Activated T-helper 17 cell treated with anti-CD3 and anti-CD28 coated beads, Interleukin-2, amount 50 U/mL, for 72 hours (primary cell): Measurements from ENCODE around the gene ZDHHC24. TPM values are rescaled to one million over a fixed set of nuclear protein-coding genes. Genes with fewer than 3 reads are reported as not detected.
A peak's percentile ranks its signal among the peaks of the same experiment; 100 is the strongest.

Experiments
- ATAC-seq: fragments of 150-1000 bp; cut with Tn5 transposase; replicated peaks from 2 replicates; pipeline ENCODE4 v1.10.0; 2021; ENCODE audit warnings: mild to moderate bottlenecking, moderate library complexity
- H3K27ac Mint-ChIP-seq: one replicate; pipeline ENCODE4 v1.8.0; 2022; ENCODE audit warnings: mixed read lengths
- H3K27me3 Mint-ChIP-seq: one replicate; pipeline ENCODE4 v1.8.0; 2022; ENCODE audit warnings: mixed read lengths
- H3K36me3 Mint-ChIP-seq: one replicate; pipeline ENCODE4 v1.8.0; 2022; ENCODE audit warnings: low read depth, mild to moderate bottlenecking, mixed read lengths
- H3K4me1 Mint-ChIP-seq: one replicate; pipeline ENCODE4 v1.8.0; 2022; ENCODE audit warnings: mixed read lengths
- H3K4me3 Mint-ChIP-seq: one replicate; pipeline ENCODE4 v1.8.0; 2022; ENCODE audit warnings: mild to moderate bottlenecking, mixed read lengths
- H3K9me3 Mint-ChIP-seq: one replicate; pipeline ENCODE4 v1.8.0; 2022; ENCODE audit warnings: mixed read lengths
- total RNA-seq, 2 donors: library from RNA; stranded (reverse); gene quantifications; one replicate each; pipeline ENCODE4 v1.2.3, GENCODE V29; 2022

The ZDHHC24 gene
- total RNA-seq, 2 donors from 2014 or later = 8.7 to 12.6 TPM

- Mint-ChIP-seq H3K4me3 (no peak overlapping the region), H3K9me3 (no peaks in the 10 kb centered on the region), H3K27me3 (no peaks in the 10 kb centered on the region), H3K4me1 (no peaks in the 10 kb centered on the region), H3K36me3 (peaks cover 62% of the 10 kb centered on the region), H3K27ac (peak overlapping the region; percentile 34)
- ATAC-seq = no peak
These were observed 61.0 kb downstream of the ZDHHC24 start for GRCh38 chr11:66484806-66485380.

GRCh38 chr11:66480117-66480938 is 65.5 kb downstream of the ZDHHC24 start, which contains the start of gene DPP3:
Gene DPP3, plus strand, starts transcription at chr11:66480434. Its CDS starts 1,767 bp downstream, at chr11:66482201.
- no peaks in the 10 kb centered on the region for H3K9me3 Mint-ChIP-seq
- no peaks in the 10 kb centered on the region for H3K4me1 Mint-ChIP-seq
- H3K27me3 Mint-ChIP-seq = no peaks in the 10 kb centered on the region
- peak; percentile 97 for ATAC-seq
- peaks cover 22% of the 10 kb centered on the region for H3K36me3 Mint-ChIP-seq
- H3K4me3 Mint-ChIP-seq = peak within 1 kb of the TSS; percentile 86
- H3K27ac Mint-ChIP-seq = peak within 1 kb of the TSS; percentile 85

- Mint-ChIP-seq H3K27ac (peak overlapping the region; percentile 85), H3K4me3 (peak overlapping the region; percentile 86), H3K9me3 (no peaks in the 10 kb centered on the region), H3K4me1 (no peaks in the 10 kb centered on the region), H3K27me3 (no peaks in the 10 kb centered on the region), H3K36me3 (peaks cover 22% of the 10 kb centered on the region)
- ATAC-seq = no peak
These were observed 66.3 kb downstream of the ZDHHC24 start for GRCh38 chr11:66479394-66480116.

GRCh38 chr11:66478729-66479393 is 67.0 kb downstream of the ZDHHC24 start:
- peak overlapping the region; percentile 85 for H3K27ac Mint-ChIP-seq
- no peak for ATAC-seq
- H3K36me3 Mint-ChIP-seq = peaks cover 25% of the 10 kb centered on the region
- H3K4me1 Mint-ChIP-seq = no peaks in the 10 kb centered on the region
- no peaks in the 10 kb centered on the region for H3K9me3 Mint-ChIP-seq
- peak overlapping the region; percentile 86 for H3K4me3 Mint-ChIP-seq
- H3K27me3 Mint-ChIP-seq = no peaks in the 10 kb centered on the region

- H3K27ac Mint-ChIP-seq = no peak overlapping the region
These were observed 68.3 kb downstream of the ZDHHC24 start for GRCh38 chr11:66477263-66478201.

GRCh38 chr11:66476841-66477251 is 69.0 kb downstream of the ZDHHC24 start:
- Mint-ChIP-seq H3K4me1 (no peaks in the 10 kb centered on the region), H3K4me3 (no peak overlapping the region), H3K27ac (peak overlapping the region; percentile 21), H3K36me3 (peaks cover 5% of the 10 kb centered on the region), H3K9me3 (no peaks in the 10 kb centered on the region), H3K27me3 (no peaks in the 10 kb centered on the region)
- ATAC-seq = no peak

More at GRCh38 chr11:66477263-66478201, 68.3 kb downstream of the ZDHHC24 start:
- Mint-ChIP-seq H3K9me3 (no peaks in the 10 kb centered on the region), H3K36me3 (peaks cover 11% of the 10 kb centered on the region), H3K4me1 (no peaks in the 10 kb centered on the region), H3K4me3 (no peak overlapping the region), H3K27me3 (no peaks in the 10 kb centered on the region)
- no peak for ATAC-seq

- H3K27ac Mint-ChIP-seq = peak overlapping the region; percentile 21
- no peaks in the 10 kb centered on the region for H3K27me3 Mint-ChIP-seq
- peaks cover 6% of the 10 kb centered on the region for H3K36me3 Mint-ChIP-seq
- no peaks in the 10 kb centered on the region for H3K4me1 Mint-ChIP-seq
- H3K9me3 Mint-ChIP-seq = no peaks in the 10 kb centered on the region
- no peak for ATAC-seq
- H3K4me3 Mint-ChIP-seq = no peak overlapping the region
These were observed 69.5 kb downstream of the ZDHHC24 start for GRCh38 chr11:66476173-66476840.

- no peak for ATAC-seq
- Mint-ChIP-seq H3K9me3 (no peaks in the 10 kb centered on the region), H3K4me1 (no peaks in the 10 kb centered on the region), H3K36me3 (peaks cover 9% of the 10 kb centered on the region), H3K4me3 (no peak overlapping the region), H3K27me3 (no peaks in the 10 kb centered on the region), H3K27ac (no peak overlapping the region)
These were observed 70.3 kb downstream of the ZDHHC24 start for GRCh38 chr11:66475349-66476172.

GRCh38 chr11:66473608-66474515 is 72.0 kb downstream of the ZDHHC24 start:
- Mint-ChIP-seq H3K27ac (no peak overlapping the region), H3K27me3 (no peaks in the 10 kb centered on the region), H3K4me3 (no peak overlapping the region), H3K4me1 (no peaks in the 10 kb centered on the region), H3K9me3 (no peaks in the 10 kb centered on the region), H3K36me3 (peaks cover 16% of the 10 kb centered on the region)
- no peak for ATAC-seq

GRCh38 chr11:66473167-66473566 is 72.7 kb downstream of the ZDHHC24 start:
- no peaks in the 10 kb centered on the region for H3K27me3 Mint-ChIP-seq
- no peaks in the 10 kb centered on the region for H3K9me3 Mint-ChIP-seq
- no peaks in the 10 kb centered on the region for H3K4me1 Mint-ChIP-seq
- H3K4me3 Mint-ChIP-seq = no peak overlapping the region
- no peak for ATAC-seq
- H3K27ac Mint-ChIP-seq = no peak overlapping the region
- peaks cover 16% of the 10 kb centered on the region for H3K36me3 Mint-ChIP-seq

- no peak overlapping the region for H3K4me3 Mint-ChIP-seq
- H3K27me3 Mint-ChIP-seq = no peaks in the 10 kb centered on the region
- no peaks in the 10 kb centered on the region for H3K4me1 Mint-ChIP-seq
- H3K27ac Mint-ChIP-seq = no peak overlapping the region
- no peak for ATAC-seq
- H3K36me3 Mint-ChIP-seq = peaks cover 20% of the 10 kb centered on the region
- H3K9me3 Mint-ChIP-seq = no peaks in the 10 kb centered on the region
These were observed 73.8 kb downstream of the ZDHHC24 start for GRCh38 chr11:66472054-66472453.

GRCh38 chr11:66471142-66471541 is 74.7 kb downstream of the ZDHHC24 start:
- Mint-ChIP-seq H3K9me3 (no peaks in the 10 kb centered on the region), H3K27ac (peak overlapping the region; percentile 31), H3K27me3 (no peaks in the 10 kb centered on the region), H3K36me3 (peaks cover 20% of the 10 kb centered on the region), H3K4me3 (no peak overlapping the region), H3K4me1 (no peaks in the 10 kb centered on the region)
- no peak for ATAC-seq
